ENCODE measurements around the gene SPATS2.

SPATS2 gene

GRCh38 chr12:49534731-49535278 lies 167.5 kb downstream of the SPATS2 start:
- TF ChIP-seq SIN3A (IDR thresholded peaks at IDR 0.05; ENCODE audit: borderline replicate concordance, insufficient read depth, low read length) (no peak), TAF1 (IDR thresholded peaks at IDR 0.05; ENCODE audit: borderline replicate concordance, insufficient read depth, low read length) (no peak), REST (IDR thresholded peaks at IDR 0.05; ENCODE audit: insufficient read depth in 1 of 2, low read depth in 2 of 2, low read length in 2 of 2) (no peak), FOXP2 (optimal IDR thresholded peaks at IDR 0.05; ENCODE audit: borderline replicate concordance, extremely low read depth, extremely low read length, insufficient read depth) (no peak), POLR2AphosphoS5 (IDR thresholded peaks at IDR 0.05; ENCODE audit: low read depth, low read length) (no peak)

- no peak for TF ChIP-seq SIN3A (IDR thresholded peaks at IDR 0.05; ENCODE audit: borderline replicate concordance, insufficient read depth, low read length)
These were observed 168.8 kb downstream of the SPATS2 start for GRCh38 chr12:49535921-49536525.

DNA sequence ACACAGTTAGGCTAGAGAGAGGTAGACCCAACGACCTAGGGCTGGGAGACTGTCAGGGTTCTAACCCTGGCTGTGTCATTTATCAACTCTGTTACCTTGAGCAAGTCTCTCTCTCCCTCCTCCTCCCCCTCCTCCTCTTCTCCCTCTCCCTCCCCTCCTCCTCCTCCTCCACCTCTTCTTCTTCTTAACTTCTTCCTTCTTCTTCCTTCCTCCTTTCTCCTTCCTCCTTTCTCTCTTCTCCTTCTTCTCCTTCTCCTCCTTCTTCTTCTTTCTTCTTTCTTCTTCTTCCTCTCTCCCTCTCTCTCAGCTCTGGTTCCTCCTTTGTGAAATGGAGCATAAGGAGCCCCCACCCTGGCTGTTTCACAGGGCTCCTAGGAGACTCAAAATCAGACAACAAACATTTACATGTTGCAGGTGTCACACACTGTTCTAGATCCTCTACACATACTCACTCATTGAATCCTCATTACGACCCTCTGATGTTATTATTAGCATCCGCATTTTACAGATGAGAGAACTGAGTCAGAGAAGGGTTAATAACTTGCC lies 169.3 kb downstream of the SPATS2 start:
- TF ChIP-seq TAF1 (IDR thresholded peaks at IDR 0.05; ENCODE audit: borderline replicate concordance, insufficient read depth, low read length) (no peak), POLR2AphosphoS5 (IDR thresholded peaks at IDR 0.05; ENCODE audit: low read depth, low read length) (no peak), SIN3A (IDR thresholded peaks at IDR 0.05; ENCODE audit: borderline replicate concordance, insufficient read depth, low read length) (no peak), FOXP2 (optimal IDR thresholded peaks at IDR 0.05; ENCODE audit: borderline replicate concordance, extremely low read depth, extremely low read length, insufficient read depth) (no peak)

GRCh38 chr12:49537231-49537751 lies 170.0 kb downstream of the SPATS2 start:
- TF ChIP-seq TAF1 (IDR thresholded peaks at IDR 0.05; ENCODE audit: borderline replicate concordance, insufficient read depth, low read length) (no peak), SIN3A (IDR thresholded peaks at IDR 0.05; ENCODE audit: borderline replicate concordance, insufficient read depth, low read length) (no peak), FOXP2 (optimal IDR thresholded peaks at IDR 0.05; ENCODE audit: borderline replicate concordance, extremely low read depth, extremely low read length, insufficient read depth) (no peak), POLR2AphosphoS5 (IDR thresholded peaks at IDR 0.05; ENCODE audit: low read depth, low read length) (no peak), REST (IDR thresholded peaks at IDR 0.05; ENCODE audit: insufficient read depth in 1 of 2, low read depth in 2 of 2, low read length in 2 of 2) (no peak)

- no peak for TF ChIP-seq TAF1 (IDR thresholded peaks at IDR 0.05; ENCODE audit: borderline replicate concordance, insufficient read depth, low read length)
- TF ChIP-seq SIN3A (IDR thresholded peaks at IDR 0.05; ENCODE audit: borderline replicate concordance, insufficient read depth, low read length): no peak
- TF ChIP-seq POLR2AphosphoS5 (IDR thresholded peaks at IDR 0.05; ENCODE audit: low read depth, low read length): no peak
- TF ChIP-seq REST (IDR thresholded peaks at IDR 0.05; ENCODE audit: insufficient read depth in 1 of 2, low read depth in 2 of 2, low read length in 2 of 2): no peak
- TF ChIP-seq FOXP2 (optimal IDR thresholded peaks at IDR 0.05; ENCODE audit: borderline replicate concordance, extremely low read depth, extremely low read length, insufficient read depth): no peak
These were observed 170.7 kb downstream of the SPATS2 start for GRCh38 chr12:49537752-49538509.

Measured in PFSK-1 (cell line).